Mesenchymal stem cell (in vitro differentiated cells and primary cell): ENCODE results near the gene IL12RB1.
A peak's percentile ranks its signal among the peaks of the same experiment; 100 is the strongest.

Experiments
- DNase-seq: peaks from one replicate; pipeline ENCODE4 v3.0.0-alpha.2; 2013
- H2AFZ ChIP-seq: one replicate; pipeline ENCODE4 v1.6.1; 2013; ENCODE audit warnings: low read depth, mild to moderate bottlenecking, control low read depth, inconsistent platforms, low read length, moderate library complexity
- H2AK5ac ChIP-seq: 2 replicates; pipeline ENCODE4 v1.6.1; 2013; ENCODE audit warnings: low read length, moderate library complexity, mild to moderate bottlenecking, inconsistent platforms; ENCODE audit not compliant: severe bottlenecking
- H2BK120ac ChIP-seq: one replicate; pipeline ENCODE4 v1.6.1; 2013; ENCODE audit warnings: low read depth, mild to moderate bottlenecking, inconsistent platforms, low read length, moderate library complexity
- H2BK12ac ChIP-seq, 2 experiments: one replicate each; pipeline ENCODE4 v1.6.1; 2013; ENCODE audit warnings: inconsistent platforms in 2 of 2, low read length in 2 of 2, mild to moderate bottlenecking in 2 of 2, moderate library complexity in 2 of 2, control low read depth in 1 of 2
- H2BK15ac ChIP-seq: one replicate; pipeline ENCODE4 v1.6.1; 2013; ENCODE audit warnings: mild to moderate bottlenecking, low read depth, inconsistent platforms; ENCODE audit not compliant: poor library complexity, severe bottlenecking
- H2BK5ac ChIP-seq: 2 replicates; pipeline ENCODE4 v1.6.1; 2013; ENCODE audit warnings: low read depth, mild to moderate bottlenecking, low read length, control low read depth, inconsistent platforms; ENCODE audit not compliant: poor library complexity, severe bottlenecking
- H3K14ac ChIP-seq, 2 experiments: one replicate each; pipeline ENCODE4 v1.6.1; 2013; ENCODE audit warnings: inconsistent platforms in 2 of 2, low read length in 2 of 2, control low read depth in 1 of 2, mild to moderate bottlenecking in 1 of 2, moderate library complexity in 1 of 2
- H3K18ac ChIP-seq, 2 experiments: one replicate each; pipeline ENCODE4 v1.6.1; 2013; ENCODE audit warnings: inconsistent platforms in 2 of 2, low read length in 2 of 2, control low read depth in 1 of 2, low read depth in 1 of 2, mild to moderate bottlenecking in 1 of 2
- H3K23ac ChIP-seq, 2 experiments: one replicate each; pipeline ENCODE4 v1.6.1; 2013; ENCODE audit warnings: inconsistent platforms in 2 of 2, low read length in 2 of 2, mild to moderate bottlenecking in 2 of 2, moderate library complexity in 2 of 2, control low read depth in 1 of 2
- H3K27ac ChIP-seq: 2 replicates; pipeline ENCODE4 v1.5.1; 2013; ENCODE audit warnings: mild to moderate bottlenecking, moderate library complexity, low read length, control low read depth, inconsistent platforms; ENCODE audit not compliant: poor library complexity, severe bottlenecking
- H3K27me3 ChIP-seq, 2 experiments: 2 replicates each; pipeline versions ENCODE4 v1.6.1 to v1.7.0; 2013; ENCODE audit warnings: low read length in 2 of 2, mild to moderate bottlenecking in 2 of 2, moderate library complexity in 2 of 2, control low read depth in 1 of 2, inconsistent platforms in 1 of 2; ENCODE audit not compliant: control insufficient read depth in 1 of 2, insufficient read depth in 1 of 2
- H3K36me3 ChIP-seq, 2 experiments: 2 replicates each; pipeline versions ENCODE4 v1.6.1 to v1.7.0; 2013; ENCODE audit warnings: low read length in 2 of 2, control low read depth in 1 of 2, inconsistent platforms in 1 of 2, low read depth in 1 of 2, mild to moderate bottlenecking in 1 of 2; ENCODE audit not compliant: insufficient read depth in 2 of 2, control insufficient read depth in 1 of 2
- H3K4ac ChIP-seq, 2 experiments: one replicate each; pipeline ENCODE4 v1.6.1; 2013; ENCODE audit warnings: inconsistent platforms in 2 of 2, low read length in 2 of 2, mild to moderate bottlenecking in 2 of 2, moderate library complexity in 2 of 2, control low read depth in 1 of 2, low read depth in 1 of 2
- H3K4me1 ChIP-seq: 2 replicates; pipeline ENCODE4 v1.6.1; 2013; ENCODE audit warnings: low read depth, low read length, control low read depth; ENCODE audit not compliant: control insufficient read depth, insufficient read depth
- H3K4me2 ChIP-seq: 2 replicates; pipeline ENCODE4 v1.6.1; 2013; ENCODE audit warnings: low read length, mild to moderate bottlenecking, inconsistent platforms; ENCODE audit not compliant: poor library complexity, severe bottlenecking
- H3K4me3 ChIP-seq, 2 experiments: 2 replicates each; pipeline versions ENCODE4 v1.5.1 to v1.7.0; 2013; ENCODE audit warnings: low read length in 2 of 2, mild to moderate bottlenecking in 2 of 2, control low read depth in 1 of 2, low read depth in 1 of 2; ENCODE audit not compliant: insufficient read depth in 1 of 2
- H3K79me1 ChIP-seq: replicated peaks from 2 replicates; pipeline ENCODE4 v1.6.1; 2013; ENCODE audit warnings: mild to moderate bottlenecking, control low read depth, low read length, inconsistent platforms; ENCODE audit not compliant: poor library complexity, severe bottlenecking
- H3K9ac ChIP-seq: 2 replicates; pipeline ENCODE4 v1.7.0; 2013; ENCODE audit warnings: mild to moderate bottlenecking, low read length, moderate library complexity
- H3K9me3 ChIP-seq: 2 replicates; pipeline ENCODE4 v1.7.0; 2013; ENCODE audit warnings: mild to moderate bottlenecking, low read length; ENCODE audit not compliant: control insufficient read depth
- H4K8ac ChIP-seq: one replicate; pipeline ENCODE4 v1.6.1; 2013; ENCODE audit warnings: inconsistent platforms, mild to moderate bottlenecking, low read length, moderate library complexity
- H4K91ac ChIP-seq: one replicate; pipeline ENCODE4 v1.6.1; 2013; ENCODE audit warnings: mild to moderate bottlenecking, low read length, inconsistent platforms
- WGBS: methylation state at CpG from one replicate; pipeline ENCODE4 v1.1.7; 2013; ENCODE audit warnings: mixed read lengths; 5-methylcytosine and 5-hydroxymethylcytosine counted together

IL12RB1 gene

GRCh38 chr19:18062028-18062427 is 24.7 kb downstream of the IL12RB1 start:
- H2AK5ac ChIP-seq, result no peak overlapping the region
- no peak for DNase-seq
- H3K4me2 ChIP-seq, result no peak overlapping the region
- H3K18ac ChIP-seq, result no peak overlapping the region
- H4K91ac ChIP-seq, result no peak overlapping the region
- H3K36me3 ChIP-seq, result no peaks in the 10 kb centered on the region
- no peak overlapping the region for H2BK15ac ChIP-seq
- no peak overlapping the region for H3K27ac ChIP-seq
- WGBS, result 53% methylated on average over 8 of the region's 8 CpGs
- H3K4me3 ChIP-seq, result no peak overlapping the region
- peaks cover 6 to 31% of the 10 kb centered on the region in 2 experiments for H3K27me3 ChIP-seq
- no peak overlapping the region for H3K14ac ChIP-seq
- no peaks in the 10 kb centered on the region for H3K79me1 ChIP-seq
- H3K9me3 ChIP-seq, result no peaks in the 10 kb centered on the region
- H3K4me1 ChIP-seq, result peaks cover 6% of the 10 kb centered on the region
- no peak overlapping the region for H2BK12ac ChIP-seq
- H3K9ac ChIP-seq, result no peak overlapping the region
- H3K4ac ChIP-seq, result no peak overlapping the region
- no peak overlapping the region for H2BK5ac ChIP-seq
- no peak overlapping the region for H3K23ac ChIP-seq
- no peak overlapping the region for H2AFZ ChIP-seq
- H2BK120ac ChIP-seq, result no peak overlapping the region
- peak overlapping the region; percentile 53 for H4K8ac ChIP-seq

DNA sequence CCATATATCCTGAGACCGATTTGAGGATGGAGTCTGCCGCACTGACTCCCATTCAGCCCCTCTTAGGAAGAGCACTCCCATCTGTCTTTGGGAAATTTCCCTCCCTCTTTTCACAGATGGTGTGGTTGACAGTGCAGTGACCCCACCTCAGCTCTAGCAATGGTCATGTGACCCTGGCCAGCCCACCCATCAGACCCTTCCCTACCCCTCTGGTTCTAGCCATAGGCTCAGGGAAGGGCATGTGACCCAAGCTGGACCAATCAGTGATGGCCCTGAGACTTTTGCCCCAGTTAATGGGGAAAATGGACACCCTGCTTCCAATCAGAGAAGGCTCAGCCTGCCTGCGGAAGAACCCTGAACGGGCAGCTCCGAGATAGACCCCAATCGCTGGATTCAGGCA is 26.3 kb downstream of the IL12RB1 start:
- H3K18ac ChIP-seq, result no peak overlapping the region
- no peak for DNase-seq

GRCh38 chr19:18059902-18060301 is 26.8 kb downstream of the IL12RB1 start:
- no peaks in the 10 kb centered on the region for H3K36me3 ChIP-seq
- no peaks in the 10 kb centered on the region for H3K79me1 ChIP-seq
- H3K18ac ChIP-seq, result no peak overlapping the region
- no peak overlapping the region for H3K23ac ChIP-seq
- H2BK12ac ChIP-seq, result no peak overlapping the region
- no peak overlapping the region for H3K4ac ChIP-seq
- peaks cover 6% of the 10 kb centered on the region for H3K4me1 ChIP-seq
- H2AFZ ChIP-seq, result no peak overlapping the region
- H3K9ac ChIP-seq, result no peak overlapping the region
- peaks cover 6 to 31% of the 10 kb centered on the region in 2 experiments for H3K27me3 ChIP-seq
- WGBS, result 73% methylated on average over 5 of the region's 5 CpGs
- no peak overlapping the region for H2AK5ac ChIP-seq
- H3K4me2 ChIP-seq, result no peak overlapping the region
- no peaks in the 10 kb centered on the region for H3K9me3 ChIP-seq
- H2BK5ac ChIP-seq, result no peak overlapping the region
- H2BK15ac ChIP-seq, result no peak overlapping the region
- H2BK120ac ChIP-seq, result no peak overlapping the region
- H4K8ac ChIP-seq, result no peak overlapping the region
- no peak overlapping the region for H3K4me3 ChIP-seq
- H3K27ac ChIP-seq, result no peak overlapping the region
- DNase-seq, result no peak
- H4K91ac ChIP-seq, result no peak overlapping the region
- H3K14ac ChIP-seq, result no peak overlapping the region

More for the DNA sequence above, 26.3 kb downstream of the IL12RB1 start:
- 84% methylated on average over 6 of the region's 6 CpGs for WGBS
- no peak overlapping the region for H3K23ac ChIP-seq
- H3K27ac ChIP-seq, result no peak overlapping the region
- H3K4ac ChIP-seq, result no peak overlapping the region
- H3K4me3 ChIP-seq, result no peak overlapping the region
- H4K91ac ChIP-seq, result no peak overlapping the region
- H3K4me1 ChIP-seq, result peaks cover 6% of the 10 kb centered on the region
- no peaks in the 10 kb centered on the region for H3K79me1 ChIP-seq
- no peak overlapping the region for H3K9ac ChIP-seq
- no peak overlapping the region for H3K14ac ChIP-seq
- no peak overlapping the region for H2BK15ac ChIP-seq
- H2AFZ ChIP-seq, result no peak overlapping the region
- H2BK12ac ChIP-seq, result no peak overlapping the region
- no peaks in the 10 kb centered on the region for H3K9me3 ChIP-seq
- no peak overlapping the region for H2BK5ac ChIP-seq
- no peak overlapping the region for H2BK120ac ChIP-seq
- peaks cover 6 to 31% of the 10 kb centered on the region in 2 experiments for H3K27me3 ChIP-seq
- no peak overlapping the region for H4K8ac ChIP-seq
- no peaks in the 10 kb centered on the region for H3K36me3 ChIP-seq
- H2AK5ac ChIP-seq, result no peak overlapping the region
- no peak overlapping the region for H3K4me2 ChIP-seq

GRCh38 chr19:18059297-18059696 is 27.4 kb downstream of the IL12RB1 start:
- Histone ChIP-seq H3K4me3 (no peak overlapping the region), H4K8ac (no peak overlapping the region), H2BK12ac (peak overlapping the region in 1 of 2 experiments; percentile 60), H3K14ac (no peak overlapping the region), H2AFZ (no peak overlapping the region), H3K4me1 (peaks cover 6% of the 10 kb centered on the region), H2BK120ac (no peak overlapping the region), H3K79me1 (no peaks in the 10 kb centered on the region), H3K4ac (no peak overlapping the region), H2BK15ac (peak overlapping the region; percentile 20), H2BK5ac (no peak overlapping the region), H3K23ac (no peak overlapping the region), H3K9me3 (no peaks in the 10 kb centered on the region), H3K27me3 (peaks cover 6 to 31% of the 10 kb centered on the region in 2 experiments), H3K18ac (no peak overlapping the region), H3K27ac (no peak overlapping the region), H4K91ac (peak overlapping the region; percentile 41), H2AK5ac (no peak overlapping the region), H3K9ac (no peak overlapping the region), H3K4me2 (no peak overlapping the region), H3K36me3 (no peaks in the 10 kb centered on the region)
- WGBS, result 58% methylated on average over 8 of the region's 8 CpGs
- DNase-seq, result no peak
